IMR-90 (cell line): ENCODE results near the gene CEP72. TPM values are rescaled to one million over a fixed set of nuclear protein-coding genes. Genes with fewer than 3 reads are reported as not detected.

ENCODE experiments used
- ATAC-seq: fragments of 200-7000 bp; cut with Tn5 transposase; 2 replicates; pipeline ENCODE4 v1.9.1; 2020; ENCODE audit warnings: low read depth, mild to moderate bottlenecking, moderate library complexity
- BruUV-seq: library from RNA; stranded (reverse); fragments of 400-500 nt; replicated peaks from 2 replicates; lab custom pipeline; 2021; lab: Mats Ljungman, UMichigan
- CTCF ChIA-PET: fragments of 300-600 bp; formaldehyde crosslinking; extraction: SDS; loops from one replicate; lab custom pipeline; 2021; ENCODE audit warnings: antibody characterized with exemption; lab: Yijun Ruan, JAX
- POLR2A ChIA-PET: fragments of 300-600 bp; sonication (Branson Sonifier 250); formaldehyde crosslinking; loops from one replicate; lab custom pipeline; 2022; ENCODE audit warnings: antibody characterized with exemption; ENCODE audit not compliant: unreplicated experiment; lab: Charles Lee
- DNase-seq: peaks from one replicate; pipeline ENCODE4 v3.0.0; 2013
- H2AFZ ChIP-seq: replicated peaks from 2 replicates; pipeline ENCODE3; 2013; ENCODE audit warnings: low read length, mild to moderate bottlenecking; ENCODE audit not compliant: poor library complexity
- H2AK5ac ChIP-seq: 2 replicates; pipeline ENCODE4 v1.6.1; 2013; ENCODE audit warnings: low read depth, low read length, inconsistent platforms
- H2AK9ac ChIP-seq: replicated peaks from 2 replicates; pipeline ENCODE3; 2013; ENCODE audit warnings: mild to moderate bottlenecking, low read depth, low read length, moderate library complexity; ENCODE audit not compliant: poor library complexity
- H2BK120ac ChIP-seq: 2 replicates; pipeline ENCODE4 v1.6.1; 2013; ENCODE audit warnings: low read depth, low read length, inconsistent platforms
- H2BK15ac ChIP-seq: 3 replicates; pipeline ENCODE4 v1.6.1; 2013; ENCODE audit warnings: low read depth, low read length, inconsistent platforms
- H2BK20ac ChIP-seq: 2 replicates; pipeline ENCODE4 v1.6.1; 2013; ENCODE audit warnings: low read depth, mild to moderate bottlenecking, inconsistent platforms, low read length, moderate library complexity
- H2BK5ac ChIP-seq: 2 replicates; pipeline ENCODE4 v1.6.1; 2013; ENCODE audit warnings: mild to moderate bottlenecking, low read depth, low read length, inconsistent platforms; ENCODE audit not compliant: poor library complexity, severe bottlenecking
- H3K14ac ChIP-seq: replicated peaks from 2 replicates; pipeline ENCODE4 v1.6.1; 2013; ENCODE audit warnings: low read depth, low read length, inconsistent platforms
- H3K18ac ChIP-seq: 2 replicates; pipeline ENCODE4 v1.6.1; 2013; ENCODE audit warnings: low read depth, low read length, control low read depth
- H3K23ac ChIP-seq: 2 replicates; pipeline ENCODE4 v1.6.1; 2013; ENCODE audit warnings: low read depth, low read length, inconsistent platforms
- H3K27ac ChIP-seq: 2 replicates; pipeline ENCODE4 v1.5.1; 2013; ENCODE audit warnings: mild to moderate bottlenecking, control low read depth, low read length; ENCODE audit not compliant: insufficient read depth
- H3K27me3 ChIP-seq: 2 replicates; pipeline ENCODE4 v1.6.1; 2013; ENCODE audit warnings: low read length; ENCODE audit not compliant: control insufficient read depth, insufficient read depth
- H3K36me3 ChIP-seq: 2 replicates; pipeline ENCODE4 v1.6.1; 2013; ENCODE audit warnings: low read length, mixed read lengths; ENCODE audit not compliant: control insufficient read depth, insufficient read depth
- H3K4ac ChIP-seq: 2 replicates; pipeline ENCODE4 v1.6.1; 2013; ENCODE audit warnings: low read depth, low read length, inconsistent platforms
- H3K4me1 ChIP-seq: 2 replicates; pipeline ENCODE4 v1.6.1; 2013; ENCODE audit warnings: low read length, mixed read lengths; ENCODE audit not compliant: control insufficient read depth, insufficient read depth
- H3K4me2 ChIP-seq: 2 replicates; pipeline ENCODE4 v1.6.1; 2013; ENCODE audit warnings: low read depth, mild to moderate bottlenecking, control low read depth, low read length, moderate library complexity
- H3K4me3 ChIP-seq: 2 replicates; pipeline ENCODE4 v1.5.1; 2013; ENCODE audit warnings: low read depth, mild to moderate bottlenecking, control low read depth, low read length, moderate library complexity; ENCODE audit not compliant: insufficient read depth
- H3K56ac ChIP-seq: 2 replicates; pipeline ENCODE4 v1.6.1; 2013; ENCODE audit warnings: low read length, inconsistent platforms; ENCODE audit not compliant: insufficient read depth; ENCODE audit errors: extremely low read depth
- H3K79me1 ChIP-seq, 2 experiments: 2 replicates each; pipeline ENCODE4 v1.6.1; 2013; ENCODE audit warnings: low read length in 2 of 2, inconsistent platforms in 1 of 2, low read depth in 1 of 2
- H3K9ac ChIP-seq: 2 replicates; pipeline ENCODE4 v1.6.1; 2013; ENCODE audit warnings: low read depth, low read length, control low read depth
- H3K9me1 ChIP-seq: 2 replicates; pipeline ENCODE4 v1.6.1; 2013; ENCODE audit warnings: low read length, inconsistent platforms; ENCODE audit not compliant: insufficient read depth
- H3K9me3 ChIP-seq: 2 replicates; pipeline ENCODE4 v1.6.1; 2013; ENCODE audit warnings: low read length; ENCODE audit not compliant: control insufficient read depth, insufficient read depth
- H4K20me1 ChIP-seq: 2 replicates; pipeline ENCODE4 v1.6.1; 2013; ENCODE audit warnings: low read length, inconsistent platforms; ENCODE audit not compliant: insufficient read depth
- H4K5ac ChIP-seq: 2 replicates; pipeline ENCODE4 v1.6.1; 2013; ENCODE audit warnings: mild to moderate bottlenecking, low read depth, low read length, control low read depth
- H4K8ac ChIP-seq, 2 experiments: 2 replicates each; pipeline ENCODE4 v1.6.1; 2013; ENCODE audit warnings: low read depth in 2 of 2, low read length in 2 of 2, control low read depth in 1 of 2, inconsistent platforms in 1 of 2
- H4K91ac ChIP-seq: 2 replicates; pipeline ENCODE4 v1.6.1; 2013; ENCODE audit warnings: low read depth, low read length, inconsistent platforms; ENCODE audit not compliant: insufficient read depth
- BHLHE40 ChIP-seq: fragments of 150-350 bp; IDR thresholded peaks from 2 replicates; pipeline ENCODE4 v1.6.1; 2016; ENCODE audit warnings: mild to moderate bottlenecking, low read depth, low read length
- CTCF ChIP-seq: conservative IDR thresholded peaks from 2 replicates; pipeline ENCODE4 v1.5.1; 2012; ENCODE audit warnings: mild to moderate bottlenecking, low read depth, low read length, improper control_type of control experiment
- NFE2L2 ChIP-seq: fragments of 150-350 bp; IDR thresholded peaks from 2 replicates; pipeline ENCODE4 v1.6.1; 2016; ENCODE audit warnings: low read depth, mild to moderate bottlenecking, low read length
- WGBS, 2 experiments: methylation state at CpG; one replicate each; pipeline versions ENCODE4 v1.1.5 to v1.1.7; 2013; ENCODE audit warnings: missing lambda C conversion rate in 2 of 2; ENCODE audit not compliant: insufficient read length in 1 of 2; ENCODE audit errors: extremely low coverage in 2 of 2; 5-methylcytosine and 5-hydroxymethylcytosine counted together
- dilution Hi-C: fragments of 300-500 bp; cut with HindIII; formaldehyde crosslinking; loops from one replicate; pipeline ENCODE4 v1.14.3; 2018; ENCODE audit warnings: low sequenced_read_pairs; ENCODE audit not compliant: unreplicated experiment
- in situ Hi-C: fragments of 300-500 bp; cut with MboI; formaldehyde crosslinking; loops from 3 replicates; pipeline ENCODE4 v1.14.3; 2019; ENCODE audit warnings: low sequenced_read_pairs, inconsistent platforms, mixed read lengths
- intact Hi-C: fragments of 100-400 bp; cut with micrococcal nuclease; formaldehyde crosslinking; loops from 2 replicates; pipeline ENCODE4 v1.10.0; 2022
- polyA plus RNA-seq, 3 experiments: library from polyadenylated mRNA; depleted of rRNA; stranded (reverse); fragments of >200 nt; gene quantifications; 2 replicates each; pipeline ENCODE4 v1.2.3, GENCODE V29; 2012; ENCODE audit warnings: low replicate concordance in 1 of 3
- total RNA-seq: library from RNA; depleted of rRNA; stranded (reverse); fragments of >200 nt; gene quantifications from 2 replicates; pipeline ENCODE4 v1.2.3, GENCODE V29; 2012

Gene CEP72
- total and polyA plus RNA-seq, 2 of the 4 experiments (the other 2 are of a cell fraction): 2.9 to 4.3 TPM

- Histone ChIP-seq H3K14ac (no peak overlapping the region), H3K4me3 (no peak overlapping the region), H3K4me1 (no peaks in the 10 kb centered on the region), H3K23ac (no peak overlapping the region), H4K91ac (no peak overlapping the region), H4K5ac (no peak overlapping the region), H2BK120ac (no peak overlapping the region), H3K79me1 (no peaks in the 10 kb centered on the region), H2BK5ac (no peak overlapping the region), H3K27me3 (peaks cover 39% of the 10 kb centered on the region), H3K4ac (no peak overlapping the region), H3K27ac (no peak overlapping the region), H3K36me3 (no peaks in the 10 kb centered on the region), H3K56ac (no peak overlapping the region), H4K8ac (no peak overlapping the region), H3K18ac (no peak overlapping the region), H3K9me1 (no peaks in the 10 kb centered on the region; the same call in 1 of the 2 replicates), H2AK5ac (no peak overlapping the region), H2AFZ (no peak overlapping the region), H2AK9ac (no peak overlapping the region), H3K4me2 (no peak overlapping the region), H2BK20ac (no peak overlapping the region), H3K9me3 (no peaks in the 10 kb centered on the region), H3K9ac (no peak overlapping the region), H4K20me1 (no peaks in the 10 kb centered on the region), H2BK15ac (no peak overlapping the region)
- in situ Hi-C loops (no loop called here), dilution Hi-C loops (no loop called here), intact Hi-C loops (no loop called here)
- no peak for ATAC-seq
- DNase-seq: no peak
- BruUV-seq: no TSS peak
- ChIA-PET POLR2A (no interaction called here), CTCF (no interaction called here)
- WGBS, 2 experiments: 60% methylated on average over 1 of the region's 5 CpGs; no CpG with 5 or more reads in 1 of the 2 experiments
- TF ChIP-seq BHLHE40 (no peak), CTCF (no peak), NFE2L2 (no peak)
Measured at GRCh38 chr5:591746-592145, 20.4 kb upstream of the CEP72 start.
